NCI-H524 (cell line): ENCODE data around the gene ARHGAP21.

Experiments
- DNase-seq, 2 experiments: peaks; one replicate each; lab custom pipeline; 2025; lab: John Stamatoyannopoulos, UW

The ARHGAP21 gene

DNA sequence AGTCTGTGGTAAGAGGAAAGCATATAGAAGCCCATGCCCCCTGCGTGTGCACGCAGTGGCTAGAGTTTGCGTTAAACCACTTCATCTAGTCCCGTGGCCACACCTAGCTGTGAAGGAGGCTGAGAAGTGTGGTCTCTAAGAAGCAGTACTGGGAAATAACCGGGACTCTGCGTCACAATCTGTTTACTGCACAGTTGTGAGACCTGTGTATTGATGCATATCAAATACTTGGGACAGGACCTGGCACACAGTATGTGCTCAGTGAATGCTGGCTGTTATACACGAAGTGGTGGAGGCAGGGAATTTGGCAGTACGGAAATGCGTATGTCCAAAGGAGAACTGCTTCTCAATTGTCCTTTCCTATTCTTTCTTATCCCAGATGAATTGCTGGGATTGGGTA, 149.5 kb downstream of the ARHGAP21 start:
- DNase-seq, result no peak

DNA sequence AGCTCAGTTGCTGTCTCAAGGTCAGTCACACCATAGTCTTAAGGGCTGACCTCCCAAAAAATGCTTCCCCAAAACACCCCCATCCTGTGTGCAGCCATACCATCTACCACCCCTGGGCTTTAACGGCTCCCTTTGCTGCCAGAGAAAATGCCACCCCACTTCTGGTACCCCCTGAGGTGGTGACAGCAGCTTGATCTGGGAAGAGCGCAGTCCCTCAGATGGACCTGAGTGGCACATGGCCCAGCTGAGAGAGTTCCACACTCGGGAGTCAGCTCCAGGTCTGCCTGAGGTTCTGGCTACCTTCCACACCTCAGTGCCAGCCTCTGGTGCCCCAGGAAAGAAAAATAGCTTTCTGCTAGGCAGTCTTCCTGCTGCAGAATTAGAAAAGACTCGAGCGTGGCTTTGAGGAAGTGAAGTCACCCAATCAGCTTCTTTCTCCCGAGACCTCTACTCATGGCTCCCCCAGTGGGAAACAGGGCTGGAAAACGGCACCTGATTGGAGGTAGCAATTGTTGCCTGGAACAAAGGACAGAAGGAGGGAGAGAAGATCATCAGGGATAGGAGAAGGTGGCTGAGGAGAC, 151.7 kb downstream of the ARHGAP21 start:
- DNase-seq, result no peak

DNA sequence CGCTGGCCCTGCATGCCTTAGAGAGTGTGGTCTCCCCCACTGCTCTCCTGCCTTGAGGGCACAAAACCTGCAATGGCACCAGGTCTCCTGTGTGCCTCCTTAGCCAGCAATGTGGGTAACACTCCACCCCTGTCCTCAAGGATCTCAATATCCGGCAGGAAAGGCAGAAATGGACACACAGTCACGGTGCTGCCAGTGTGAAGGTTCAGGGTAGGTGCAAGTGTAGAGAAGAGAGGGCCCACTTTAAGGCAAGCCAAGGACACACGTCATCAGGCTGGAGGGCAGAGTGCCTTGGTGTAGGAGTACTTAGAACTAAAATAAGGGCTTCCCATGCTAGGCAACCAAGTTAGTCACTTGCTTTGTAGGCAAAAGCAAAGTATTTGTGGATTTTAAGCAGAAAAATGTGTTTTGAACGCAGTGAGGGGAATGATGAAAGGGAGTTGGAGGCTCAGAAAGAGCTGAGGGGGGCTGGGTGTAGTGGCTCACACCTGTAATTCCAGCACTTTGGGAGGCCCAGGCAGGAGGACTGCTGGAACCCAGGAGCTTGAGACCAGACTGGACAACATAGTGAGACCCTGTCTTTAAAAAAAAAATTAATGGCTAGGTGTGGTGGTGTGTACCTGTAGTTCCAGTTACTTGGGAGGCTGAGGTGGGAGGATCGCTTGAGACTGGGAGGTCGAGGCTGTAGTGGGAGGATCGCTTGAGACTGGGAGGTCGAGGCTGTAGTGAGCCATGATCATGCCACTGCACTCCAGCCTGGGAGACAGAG, 152.8 kb downstream of the ARHGAP21 start:
- no peak for DNase-seq

DNA sequence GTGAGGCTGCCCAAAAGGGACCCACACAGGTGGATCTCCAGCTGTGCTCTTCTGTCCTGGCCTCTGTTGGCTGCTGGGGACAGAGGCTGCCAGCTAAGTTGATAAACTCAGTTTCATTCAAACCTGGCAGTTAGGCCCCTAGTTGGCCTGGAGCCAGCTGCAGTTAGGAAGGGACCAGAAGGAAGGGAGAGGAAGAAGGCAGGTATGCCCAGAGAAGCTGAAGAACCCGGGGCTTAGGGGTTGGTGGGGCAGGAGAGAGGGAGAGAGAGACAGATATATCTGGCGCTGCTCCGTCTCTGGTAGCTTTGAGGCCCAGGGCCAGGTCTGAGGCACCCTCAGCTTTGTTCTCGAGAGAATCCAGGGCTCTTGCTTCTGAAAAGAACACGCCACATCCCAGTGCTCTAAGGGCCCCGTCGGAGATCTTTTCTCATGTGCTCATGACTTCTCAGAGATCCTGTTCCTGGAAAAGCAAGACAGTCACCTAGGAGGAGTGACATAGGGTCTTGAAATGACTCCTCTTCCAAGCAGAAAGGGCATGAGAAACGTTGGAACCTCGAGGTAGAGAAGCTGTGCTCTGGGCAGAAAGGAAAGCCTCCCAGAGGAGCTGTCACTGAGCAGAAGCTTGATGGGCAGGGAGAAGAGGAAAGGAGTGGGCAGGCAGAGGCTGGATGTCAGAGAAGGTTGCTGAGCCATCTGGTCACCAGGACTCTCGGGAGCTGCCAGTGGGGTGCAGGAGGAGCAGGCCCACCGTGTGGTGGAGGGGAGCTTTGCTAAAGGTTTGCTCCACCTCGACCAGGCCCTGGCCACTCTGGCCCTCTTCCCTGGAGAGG, 153.6 kb downstream of the ARHGAP21 start:
- no peak for DNase-seq

DNA sequence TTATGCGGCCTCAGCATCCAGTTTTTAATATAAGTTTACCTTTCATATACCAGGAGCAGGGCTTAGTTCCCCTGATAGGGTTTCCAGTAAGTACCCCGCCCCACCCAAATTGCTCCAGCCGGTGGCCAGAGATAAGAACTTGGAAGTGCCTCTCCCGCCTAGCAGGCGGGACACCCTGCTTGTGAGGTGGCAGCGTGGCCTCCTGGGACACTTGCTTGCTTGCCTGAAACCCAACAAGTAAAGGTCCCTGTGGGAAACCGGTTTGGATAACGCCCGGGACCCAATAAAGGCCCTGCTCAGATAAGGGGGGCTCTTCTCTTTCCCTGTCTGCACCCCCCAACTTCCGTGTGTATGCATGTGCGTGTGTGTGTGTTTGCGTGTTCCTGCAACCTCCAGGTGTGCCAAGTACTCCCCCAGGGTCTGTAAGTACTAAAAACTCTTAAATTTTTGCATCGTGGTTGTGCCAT, 154.3 kb downstream of the ARHGAP21 start:
- no peak for DNase-seq

DNA sequence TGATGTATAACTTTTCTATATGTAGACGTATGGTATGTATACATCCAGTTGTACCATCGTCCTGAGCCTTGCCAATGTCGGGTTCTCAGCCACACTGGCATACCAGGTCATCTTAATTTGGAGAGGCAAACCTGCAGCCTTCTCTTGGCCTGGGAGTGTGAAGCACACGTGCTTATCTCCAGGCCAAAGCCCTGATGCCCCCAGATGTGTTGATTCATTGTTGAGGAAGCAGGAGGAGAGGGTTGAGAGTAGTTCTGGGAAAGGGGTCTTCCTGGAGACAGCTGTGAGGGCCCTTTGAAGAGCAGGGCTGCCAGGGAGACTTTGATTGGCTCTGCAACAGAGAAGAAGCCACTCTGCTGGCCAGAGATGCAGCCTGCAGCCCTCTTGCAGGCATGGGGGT, 155.6 kb downstream of the ARHGAP21 start:
- no peak for DNase-seq

DNA sequence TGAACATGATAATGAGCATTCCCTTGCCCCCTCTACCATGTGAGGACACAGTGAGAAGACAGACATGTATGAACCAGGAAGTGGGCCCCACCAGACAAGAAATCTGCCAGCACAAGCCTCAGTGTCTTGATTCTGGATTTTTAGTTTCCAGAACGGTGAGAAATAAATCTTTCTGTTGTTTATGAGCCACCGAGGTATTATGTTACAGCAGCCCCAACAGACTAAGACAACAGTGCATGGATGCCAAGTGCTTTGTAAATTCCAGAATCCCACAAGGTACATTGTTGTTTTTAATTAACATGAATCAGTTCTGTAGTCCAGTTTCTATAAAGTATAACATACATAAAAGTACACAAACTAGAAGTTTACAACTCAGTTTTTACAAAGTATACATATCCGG, 162.2 kb downstream of the ARHGAP21 start:
- DNase-seq, result no peak

DNA sequence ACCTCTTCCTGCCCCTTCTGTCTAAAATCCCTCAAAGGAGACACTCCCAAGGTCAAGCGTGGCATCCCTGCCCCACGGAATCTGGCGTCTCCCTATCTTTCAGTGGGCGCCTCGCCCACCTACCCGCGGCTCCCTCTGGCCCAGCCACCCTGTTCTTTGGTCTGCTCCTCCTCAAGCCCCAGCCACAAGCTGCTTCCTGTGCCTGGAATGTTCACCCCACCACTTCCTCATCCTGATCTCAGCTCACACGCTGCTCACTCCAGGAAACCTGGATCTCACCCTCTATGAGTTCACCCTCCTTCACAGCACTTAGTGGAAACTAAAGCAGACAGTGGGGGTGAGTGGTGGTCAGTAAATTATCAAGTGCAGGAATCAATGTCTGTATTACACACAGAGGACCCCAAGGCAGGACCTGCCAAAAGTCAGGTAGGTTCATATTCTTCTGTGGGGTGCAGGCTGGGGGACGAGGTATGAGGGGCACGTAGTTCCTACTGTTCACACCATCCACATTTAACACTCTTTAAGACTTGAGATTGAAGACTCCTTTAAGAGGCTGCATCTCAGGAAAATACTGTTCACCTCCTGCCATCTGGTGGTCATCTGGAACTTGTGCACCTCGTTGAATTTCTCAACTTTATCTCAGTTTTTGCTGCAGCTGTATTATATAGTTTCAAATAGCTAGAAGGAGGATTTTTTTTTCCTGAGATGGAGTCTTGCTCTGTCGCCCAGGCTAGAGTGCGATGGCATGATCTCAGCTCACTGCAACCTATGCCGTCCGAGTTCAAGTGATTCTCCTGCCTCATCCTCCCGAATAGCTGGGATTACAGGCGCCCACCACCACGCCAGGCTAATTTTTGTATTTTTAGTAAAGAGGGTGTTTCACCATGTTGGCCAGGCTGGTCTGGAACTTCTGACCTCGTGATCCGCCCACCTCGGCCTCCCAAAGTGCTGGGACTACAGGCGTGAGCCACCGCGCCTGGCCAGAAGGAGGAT, 166.6 kb downstream of the ARHGAP21 start:
- peak; percentile 18 to 46 for DNase-seq

DNA sequence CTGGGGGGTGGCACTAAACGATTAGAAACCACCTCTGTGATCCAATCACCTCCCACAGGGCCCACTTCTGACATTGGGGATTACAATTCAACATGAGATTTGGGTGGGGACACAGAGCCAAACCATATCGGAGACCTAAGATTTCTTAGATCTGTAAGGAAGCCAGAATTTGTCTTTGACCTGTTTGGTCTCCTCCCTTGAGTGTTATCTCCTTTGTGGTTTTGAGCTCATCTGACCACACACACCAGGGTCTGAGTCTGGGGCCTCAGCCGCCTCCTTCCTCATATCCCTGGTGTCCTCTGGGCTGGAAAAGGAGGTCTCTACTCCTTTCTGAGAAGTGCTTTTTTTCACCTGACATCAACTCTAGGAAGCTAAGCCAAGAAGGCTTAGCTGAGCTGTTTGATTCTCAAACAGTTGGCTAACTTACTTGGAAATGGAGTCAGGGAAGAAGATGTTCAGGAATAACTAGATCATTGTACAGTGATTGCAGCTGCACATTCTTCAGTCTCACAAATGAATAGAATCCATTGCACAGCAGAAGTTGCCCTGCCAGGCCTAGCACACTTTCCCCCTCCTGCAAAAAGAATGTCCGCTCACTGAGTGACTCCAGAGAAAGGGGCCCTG, 167.4 kb downstream of the ARHGAP21 start:
- DNase-seq, result no peak

DNA sequence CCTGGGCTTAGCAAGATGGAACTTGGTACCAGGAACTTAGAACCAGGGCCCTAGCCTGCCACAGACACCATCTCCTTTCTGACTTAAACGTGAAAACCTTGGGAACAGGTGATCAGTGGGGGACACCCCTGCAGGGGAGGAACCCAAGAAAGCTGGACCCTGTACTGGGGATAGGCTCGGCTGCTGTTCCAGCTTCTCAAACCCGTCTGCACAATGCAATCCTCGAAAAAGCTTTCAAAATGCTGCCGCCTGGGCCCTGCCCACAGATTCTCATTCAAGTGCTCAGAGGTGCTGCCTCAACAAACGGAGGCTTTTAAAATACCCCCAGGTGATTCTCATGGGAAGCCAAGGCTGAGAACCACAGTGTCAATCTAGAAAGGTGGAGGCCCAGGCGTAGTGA, 169.7 kb downstream of the ARHGAP21 start:
- no peak for DNase-seq

DNA sequence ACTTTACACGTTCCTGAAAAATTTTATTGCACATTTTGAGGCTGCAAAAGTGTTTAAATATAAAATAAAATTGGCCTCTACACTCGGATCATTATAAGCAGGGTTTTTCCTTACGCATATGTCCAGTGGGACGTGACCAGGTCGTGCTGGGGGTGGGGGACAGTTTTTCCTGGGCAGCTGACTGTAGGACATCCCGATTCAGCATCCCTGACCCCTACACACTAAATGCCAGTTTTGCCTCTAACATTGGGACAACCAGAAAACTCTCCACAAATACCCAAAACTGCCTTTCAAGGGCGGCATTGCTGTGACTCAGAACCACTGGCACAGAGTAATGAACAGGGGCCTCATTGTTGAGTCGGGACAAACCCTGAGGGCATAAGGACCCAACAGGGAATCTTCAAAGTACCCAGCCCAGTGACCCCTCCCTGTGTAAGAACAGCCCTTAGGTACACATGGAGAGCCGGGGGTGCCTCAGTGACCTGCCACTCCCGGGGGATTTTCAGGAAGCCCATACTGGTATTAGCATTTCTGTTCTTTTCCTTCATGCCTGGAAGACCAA, 170.6 kb downstream of the ARHGAP21 start:
- DNase-seq, result no peak

DNA sequence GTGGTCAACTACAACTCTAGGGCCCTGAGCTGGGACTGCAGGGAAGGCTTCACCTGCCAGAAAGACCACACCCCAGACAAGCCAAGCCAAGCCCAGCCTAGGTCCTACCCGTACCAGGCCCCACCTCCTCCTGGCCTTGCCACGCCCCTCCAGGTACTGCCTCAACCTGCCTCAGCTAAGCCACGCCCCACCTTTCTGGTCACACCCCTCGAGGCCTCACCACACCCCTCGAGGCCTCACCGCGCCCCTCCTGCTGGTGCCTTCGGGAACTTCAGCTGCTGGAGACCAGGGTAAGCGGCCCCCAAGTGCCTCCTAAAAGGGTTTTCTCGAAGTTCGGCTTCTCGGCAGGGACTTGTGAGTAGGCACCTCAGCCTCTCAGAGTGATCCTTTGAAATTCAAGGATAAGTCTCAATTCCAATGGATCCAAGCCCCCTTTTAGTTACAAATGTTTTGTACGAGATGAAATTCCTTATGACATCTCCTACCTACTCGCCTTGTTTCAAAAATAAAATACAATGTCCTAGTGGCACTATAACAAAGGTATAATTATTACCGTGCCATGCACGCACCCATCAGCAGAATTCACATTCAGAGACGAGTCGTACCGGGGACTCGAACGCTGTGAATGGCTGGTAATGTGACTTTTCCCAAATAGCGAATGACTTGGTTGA, 171.2 kb downstream of the ARHGAP21 start:
- DNase-seq, result peak in 1 of 2 experiments; percentile 9

DNA sequence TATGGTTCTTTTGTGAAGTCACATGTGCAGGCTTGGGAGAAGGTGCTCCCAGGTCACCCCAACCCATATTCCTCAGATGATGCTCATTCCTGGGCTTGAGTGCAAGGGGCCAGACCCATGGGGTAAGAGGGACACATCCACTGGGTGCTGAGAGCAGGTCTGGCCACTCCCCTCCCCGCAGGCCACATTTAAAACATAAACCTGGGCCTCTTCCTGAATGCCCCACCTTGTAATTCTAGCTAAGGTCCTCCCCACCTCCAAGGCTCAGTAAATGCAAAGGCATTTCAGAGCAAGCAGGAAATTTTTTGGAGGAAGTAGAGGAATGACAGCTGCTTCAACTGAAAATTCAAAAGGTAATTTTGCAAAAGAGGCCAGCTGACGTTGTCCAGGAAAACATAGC, 172.5 kb downstream of the ARHGAP21 start:
- peak in 1 of 2 experiments; percentile 22 for DNase-seq

DNA sequence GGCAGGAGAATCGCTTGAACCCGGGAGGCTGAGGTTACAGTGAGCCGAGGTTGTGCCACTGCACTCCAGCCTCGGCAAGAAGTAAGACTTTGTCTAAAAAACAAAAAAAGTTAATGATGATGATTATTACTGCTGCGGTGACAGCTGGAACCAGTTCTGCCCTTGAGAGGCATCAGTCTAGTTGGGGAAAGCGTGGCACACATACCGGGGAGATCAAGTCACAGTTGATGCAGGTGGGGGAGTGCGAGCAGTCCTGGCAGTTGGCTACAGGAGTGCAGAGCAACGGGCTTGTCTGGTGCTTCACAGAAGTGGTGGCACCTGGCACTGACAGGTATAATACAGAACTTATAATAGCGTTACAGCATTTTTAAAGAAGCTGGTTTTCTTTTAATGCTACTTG, 173.0 kb downstream of the ARHGAP21 start:
- no peak for DNase-seq

DNA sequence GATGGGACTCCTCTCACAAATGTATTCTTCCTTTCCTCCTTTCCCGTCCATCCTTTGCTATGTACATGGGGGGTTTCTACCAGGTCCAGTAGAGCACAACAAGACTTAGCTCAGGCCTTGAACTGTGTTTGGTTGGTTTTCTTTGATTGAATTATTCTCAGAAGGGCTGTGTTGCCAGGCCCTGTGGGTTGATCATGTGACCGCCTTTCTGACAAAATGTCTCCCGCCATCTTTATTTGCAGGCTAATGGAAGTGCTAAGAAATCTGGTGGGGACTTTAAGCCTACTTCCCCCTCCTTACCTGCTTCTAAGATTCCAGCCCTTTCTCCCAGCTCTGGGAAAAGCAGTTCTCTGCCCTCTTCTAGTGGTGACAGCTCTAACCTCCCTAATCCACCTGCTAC, 178.1 kb downstream of the ARHGAP21 start:
- no peak for DNase-seq

DNA sequence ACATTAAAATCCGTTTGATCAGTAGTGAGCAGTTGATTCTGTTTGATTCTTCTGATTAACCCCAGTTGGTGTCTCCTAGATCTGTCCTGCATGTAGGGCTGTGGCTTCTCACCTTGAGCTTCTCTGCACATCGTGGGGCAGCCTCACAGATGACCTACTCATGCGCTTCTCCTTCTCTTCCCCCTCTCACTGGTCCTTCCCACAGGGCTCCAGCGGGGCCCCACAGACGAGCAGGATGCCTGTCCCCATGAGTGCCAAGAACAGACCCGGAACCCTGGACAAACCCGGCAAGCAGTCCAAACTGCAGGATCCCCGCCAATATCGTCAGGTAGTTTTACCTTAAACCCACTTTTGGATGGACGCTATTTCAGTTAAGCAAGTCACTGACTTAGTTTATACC, 178.9 kb downstream of the ARHGAP21 start:
- no peak for DNase-seq

DNA sequence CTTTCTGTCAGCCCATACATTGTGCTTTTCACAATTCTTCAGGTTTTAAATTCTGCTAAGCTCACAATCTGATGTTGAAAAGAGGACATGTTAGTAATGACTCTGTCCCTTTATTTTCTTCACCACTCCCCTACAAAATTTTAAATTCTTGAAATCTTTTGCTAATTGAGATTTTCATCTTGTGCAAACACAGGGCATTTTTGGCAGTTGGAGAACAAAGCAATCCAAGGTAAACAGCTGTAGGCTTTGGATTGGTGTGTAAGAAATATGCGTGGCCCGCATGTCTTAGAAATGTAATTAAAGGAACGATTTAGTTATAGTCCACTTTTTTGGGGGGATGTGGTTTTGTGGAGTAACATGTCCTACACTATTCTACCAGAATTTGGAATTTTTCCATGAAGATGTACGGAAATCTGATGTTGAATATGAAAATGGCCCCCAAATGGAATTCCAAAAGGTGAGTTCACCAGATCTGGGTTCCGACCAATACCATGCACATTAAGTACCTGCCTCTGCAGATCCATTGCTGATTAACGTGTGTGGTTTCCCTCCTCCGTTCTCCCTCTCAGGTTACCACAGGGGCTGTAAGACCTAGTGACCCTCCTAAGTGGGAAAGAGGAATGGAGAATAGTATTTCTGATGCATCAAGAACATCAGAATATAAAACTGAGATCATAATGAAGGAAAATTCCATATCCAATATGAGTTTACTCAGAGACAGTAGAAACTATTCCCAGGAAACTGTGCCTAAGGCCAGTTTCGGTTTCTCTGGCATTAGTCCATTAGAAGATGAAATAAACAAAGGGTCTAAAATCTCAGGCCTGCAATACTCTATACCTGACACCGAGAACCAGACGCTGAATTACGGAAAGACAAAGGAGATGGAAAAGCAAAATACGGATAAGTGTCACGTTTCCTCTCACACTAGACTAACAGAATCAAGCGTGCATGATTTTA, 181.1 kb downstream of the ARHGAP21 start:
- DNase-seq, result no peak

DNA sequence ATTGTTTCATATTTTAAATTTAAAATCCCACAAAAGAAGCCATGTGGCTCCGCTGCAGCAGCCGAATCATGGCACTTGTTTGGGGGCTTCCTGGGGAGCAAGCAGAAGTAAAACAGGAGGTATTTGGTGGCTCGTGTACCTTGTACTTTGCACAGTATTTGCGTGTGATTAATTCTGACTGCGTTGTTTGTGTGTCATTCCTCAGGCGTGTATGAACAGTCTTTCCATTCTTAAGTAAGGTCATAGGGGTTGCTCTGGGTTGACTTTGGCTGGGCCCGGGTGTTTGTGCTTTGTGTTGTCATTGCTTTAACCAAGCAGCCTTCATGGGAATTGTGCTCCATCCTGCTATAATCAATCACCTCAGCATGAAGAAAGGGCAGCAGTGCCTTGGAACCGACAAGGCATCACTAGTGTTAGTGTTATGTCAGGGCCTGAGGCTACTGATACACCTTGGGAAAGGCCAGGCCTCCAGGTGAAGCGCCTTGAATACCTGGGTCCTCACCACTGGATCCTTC, 182.4 kb downstream of the ARHGAP21 start:
- DNase-seq, result no peak

DNA sequence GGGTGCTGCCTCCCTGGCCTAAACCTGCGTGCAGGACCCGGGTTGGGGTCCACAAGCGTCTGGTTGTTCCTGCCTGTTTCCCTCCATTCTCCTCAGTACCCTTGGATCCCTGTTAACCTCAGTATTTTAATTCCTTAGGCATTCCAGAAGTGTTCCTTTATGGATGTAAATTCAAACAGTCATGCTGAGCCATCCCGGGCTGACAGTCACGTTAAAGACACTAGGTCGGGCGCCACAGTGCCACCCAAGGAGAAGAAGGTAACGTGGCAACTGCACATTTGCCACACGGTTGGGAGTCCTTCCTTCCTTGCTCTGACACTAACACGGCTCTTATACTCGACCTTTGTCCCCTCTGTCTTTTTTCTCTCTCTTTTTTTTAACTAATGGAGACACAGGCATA, 187.1 kb downstream of the ARHGAP21 start:
- no peak for DNase-seq
